Kidney epithelial cell (primary cell): Measurements from ENCODE around the gene CPN2. TPM values are rescaled to one million over a fixed set of nuclear protein-coding genes. Genes with fewer than 3 reads are reported as not detected.
A peak's percentile ranks its signal among the peaks of the same experiment; 100 is the strongest.

Experiments
- DNase-seq: peaks from one replicate; pipeline ENCODE4 v3.0.0-alpha.2; 2010; ENCODE audit warnings: low read depth
- H3K27me3 ChIP-seq: 2 replicates; pipeline ENCODE4 v1.6.0; 2011; ENCODE audit warnings: low read length; ENCODE audit not compliant: control insufficient read depth, insufficient read depth
- H3K36me3 ChIP-seq: 2 replicates; pipeline ENCODE4 v1.5.1; 2011; ENCODE audit warnings: low read length; ENCODE audit not compliant: control insufficient read depth, insufficient read depth
- H3K4me3 ChIP-seq: 2 replicates; pipeline ENCODE4 v1.5.1; 2011; ENCODE audit warnings: low read depth, mild to moderate bottlenecking, control low read depth, low read length
- total RNA-seq: library from RNA; depleted of rRNA; stranded (reverse); fragments of >200 nt; gene quantifications from 2 replicates; pipeline ENCODE4 v1.2.3, GENCODE V29; 2015
- TF ChIP-seq, protein P1 (sequence below): IDR thresholded peaks from 2 replicates; pipeline ENCODE4 v1.5.1; 2011; ENCODE audit warnings: mild to moderate bottlenecking, moderate library complexity, low read length, control low read depth, inconsistent platforms; ENCODE audit not compliant: insufficient read depth, poor library complexity, severe bottlenecking

CPN2 gene
- total RNA-seq, 1 donor from 2014 or later, result not detected

DNA sequence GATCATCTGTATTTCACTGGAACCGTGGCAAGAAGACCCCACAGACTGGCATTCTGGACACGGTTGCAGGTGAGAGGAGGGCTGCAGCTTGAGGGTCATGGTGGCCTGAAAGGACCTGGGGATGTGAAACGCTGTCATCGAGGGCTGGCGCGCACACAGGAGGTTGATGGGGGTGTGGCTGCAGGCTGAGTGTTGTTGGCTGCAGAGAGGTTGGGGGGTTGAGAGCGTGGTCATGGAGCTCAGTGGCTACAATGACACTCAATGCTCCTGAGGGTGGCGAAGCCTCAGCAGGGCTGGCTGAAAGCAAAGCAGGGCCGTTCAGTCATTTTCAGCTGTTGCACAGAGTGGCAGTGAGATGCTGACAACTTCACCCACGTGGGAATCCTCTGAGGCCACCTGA lies 21.0 kb downstream of the CPN2 start:
- Histone ChIP-seq H3K36me3 (no peaks in the 10 kb centered on the region), H3K4me3 (no peak overlapping the region), H3K27me3 (peaks cover 16% of the 10 kb centered on the region)
- DNase-seq, result no peak
- TF ChIP-seq, protein P1, sequence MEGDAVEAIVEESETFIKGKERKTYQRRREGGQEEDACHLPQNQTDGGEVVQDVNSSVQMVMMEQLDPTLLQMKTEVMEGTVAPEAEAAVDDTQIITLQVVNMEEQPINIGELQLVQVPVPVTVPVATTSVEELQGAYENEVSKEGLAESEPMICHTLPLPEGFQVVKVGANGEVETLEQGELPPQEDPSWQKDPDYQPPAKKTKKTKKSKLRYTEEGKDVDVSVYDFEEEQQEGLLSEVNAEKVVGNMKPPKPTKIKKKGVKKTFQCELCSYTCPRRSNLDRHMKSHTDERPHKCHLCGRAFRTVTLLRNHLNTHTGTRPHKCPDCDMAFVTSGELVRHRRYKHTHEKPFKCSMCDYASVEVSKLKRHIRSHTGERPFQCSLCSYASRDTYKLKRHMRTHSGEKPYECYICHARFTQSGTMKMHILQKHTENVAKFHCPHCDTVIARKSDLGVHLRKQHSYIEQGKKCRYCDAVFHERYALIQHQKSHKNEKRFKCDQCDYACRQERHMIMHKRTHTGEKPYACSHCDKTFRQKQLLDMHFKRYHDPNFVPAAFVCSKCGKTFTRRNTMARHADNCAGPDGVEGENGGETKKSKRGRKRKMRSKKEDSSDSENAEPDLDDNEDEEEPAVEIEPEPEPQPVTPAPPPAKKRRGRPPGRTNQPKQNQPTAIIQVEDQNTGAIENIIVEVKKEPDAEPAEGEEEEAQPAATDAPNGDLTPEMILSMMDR, result no peak

DNA sequence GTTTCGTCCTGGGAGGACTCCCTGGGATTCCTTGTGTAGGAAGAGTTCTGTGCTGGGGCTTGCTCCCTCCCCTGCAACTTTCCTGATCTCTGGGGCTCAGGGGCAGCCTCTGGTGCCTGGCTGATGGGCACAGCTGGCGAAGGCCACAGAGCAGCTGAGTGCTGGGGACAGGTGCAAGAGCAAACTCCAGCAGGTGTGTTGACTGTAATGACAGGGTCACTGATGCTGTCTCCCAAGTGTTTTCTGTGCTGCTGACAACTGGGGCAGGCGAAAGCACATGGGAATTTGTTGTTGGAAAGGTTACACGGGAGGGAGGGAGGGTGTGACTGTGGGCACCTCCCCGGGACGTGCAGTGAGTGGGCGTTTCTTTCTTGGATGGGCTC lies 21.6 kb downstream of the CPN2 start:
- Histone ChIP-seq H3K4me3 (no peak overlapping the region), H3K27me3 (peaks cover 16% of the 10 kb centered on the region), H3K36me3 (no peaks in the 10 kb centered on the region)
- no peak for DNase-seq
- TF ChIP-seq, protein P1, result no peak

DNA sequence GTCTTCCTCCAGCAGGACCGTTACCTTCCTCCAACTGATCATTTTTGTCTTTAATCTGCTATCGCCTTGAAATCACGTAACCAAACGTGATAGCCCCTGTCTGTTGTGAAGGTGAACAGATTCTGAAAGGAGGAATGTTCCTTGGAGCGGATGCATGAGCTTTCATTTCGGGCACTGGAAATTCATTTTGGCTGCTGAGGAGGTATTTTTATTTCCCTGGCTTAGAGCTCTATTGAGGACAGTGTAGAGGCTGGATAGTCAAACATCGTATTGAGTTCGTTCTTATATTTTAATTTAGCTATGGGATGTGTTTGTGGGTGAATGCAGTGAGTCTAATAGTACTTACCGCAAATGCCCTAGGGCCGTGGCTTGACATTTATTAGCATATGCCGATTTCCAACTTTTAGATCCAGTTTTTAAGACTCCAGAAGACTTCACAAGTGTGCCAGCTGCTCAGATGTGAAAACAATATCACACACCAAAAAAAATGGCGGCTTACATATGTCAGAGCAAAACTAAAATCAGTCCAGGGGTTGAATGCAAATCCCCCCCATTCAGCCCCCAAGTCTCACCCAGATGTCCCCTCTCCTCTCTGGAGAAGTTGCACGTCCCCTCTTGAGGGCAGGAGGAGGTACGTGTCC lies 22.1 kb downstream of the CPN2 start:
- DNase-seq, result no peak
- Histone ChIP-seq H3K27me3 (peaks cover 16% of the 10 kb centered on the region), H3K36me3 (no peaks in the 10 kb centered on the region), H3K4me3 (no peak overlapping the region)
- TF ChIP-seq, protein P1, result no peak

DNA sequence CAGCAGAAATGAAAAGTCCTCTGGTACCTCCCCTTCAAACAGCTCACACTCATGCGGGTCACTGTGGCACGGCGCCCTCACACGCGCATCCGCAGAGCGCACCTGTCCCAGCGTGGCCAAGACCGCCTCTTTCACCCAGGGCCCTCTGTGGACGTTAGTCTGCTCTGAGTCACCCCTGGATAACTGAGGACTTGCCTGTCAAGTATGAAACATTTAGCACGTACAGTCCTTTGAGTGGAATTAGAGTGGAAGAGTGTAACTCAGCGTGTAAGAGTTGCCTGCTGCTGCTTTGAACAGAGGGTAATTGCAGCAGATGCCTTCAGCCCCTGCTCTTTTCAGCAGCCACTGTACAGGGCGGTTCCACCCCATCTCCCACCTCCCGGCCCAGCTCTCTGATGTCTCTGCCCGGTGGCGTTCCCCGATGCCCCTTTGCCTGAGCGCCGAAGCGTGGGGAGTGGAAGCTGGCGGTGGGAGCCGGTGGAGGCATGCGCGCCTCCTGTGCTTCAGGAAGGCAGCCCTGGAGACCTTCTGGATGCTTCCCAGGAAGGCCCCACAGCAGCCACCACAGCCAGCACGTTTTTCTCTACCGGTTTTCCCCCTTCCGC lies 23.0 kb downstream of the CPN2 start:
- Histone ChIP-seq H3K4me3 (no peak overlapping the region), H3K27me3 (peaks cover 11% of the 10 kb centered on the region), H3K36me3 (no peaks in the 10 kb centered on the region)
- TF ChIP-seq, protein P1, result no peak
- peak; percentile 76 for DNase-seq

DNA sequence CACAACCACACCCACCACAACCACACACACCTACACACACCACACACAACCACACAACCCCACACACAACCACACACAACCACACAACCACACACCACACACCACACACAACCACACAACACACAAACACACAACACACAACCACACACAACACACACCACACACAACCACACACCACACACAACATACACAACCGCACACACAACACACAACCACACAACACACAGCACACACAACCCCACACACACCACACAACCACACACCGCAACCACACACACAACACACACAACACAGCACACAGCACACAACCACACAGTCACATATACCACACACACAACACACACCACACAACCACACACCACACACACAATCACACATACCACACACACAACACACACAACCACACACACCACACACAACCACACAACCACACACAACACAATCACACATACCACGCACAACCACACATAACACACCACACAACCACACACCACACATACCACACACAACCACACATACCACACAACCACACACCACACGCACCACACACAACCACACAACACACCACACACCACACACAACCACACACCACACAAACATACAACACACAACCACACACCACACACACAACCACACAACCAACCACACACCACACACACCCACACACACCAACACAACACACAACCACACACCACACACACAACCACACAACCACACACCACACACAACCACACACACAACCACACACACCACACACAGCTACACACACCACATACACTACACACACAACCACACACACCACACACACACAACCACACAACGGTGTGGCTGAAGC lies 23.7 kb downstream of the CPN2 start:
- Histone ChIP-seq H3K4me3 (no peak overlapping the region), H3K27me3 (peaks cover 7% of the 10 kb centered on the region), H3K36me3 (no peaks in the 10 kb centered on the region)
- no peak for DNase-seq
- TF ChIP-seq, protein P1, result no peak
